Tibial nerve (tissue), 4 donors: ENCODE measurements around the gene NEGR1.

Experiments used
- EP300 ChIP-seq, 2 donors: sonication (generic); formaldehyde crosslinking; IDR thresholded peaks; one replicate each; pipeline ENCODE4 v1.6.1; 2017; ENCODE audit warnings: antibody characterized with exemption in 2 of 2, mild to moderate bottlenecking in 1 of 2
- POLR2A ChIP-seq, 2 donors: fragments of 450-650 bp; IDR thresholded peaks; one replicate each; pipeline ENCODE4 v1.6.1; 2017; ENCODE audit warnings: antibody characterized with exemption in 2 of 2, mild to moderate bottlenecking in 2 of 2, moderate library complexity in 2 of 2
- TF ChIP-seq, protein P1 (sequence below), 5 experiments: fragments of 200-600 bp in 3 of 5; fragments of 450-650 bp in 2 of 5; sonication (generic) in 3 of 5; IDR thresholded peaks; one replicate each; pipeline ENCODE4 v1.5.1; 2016 to 2019; ENCODE audit warnings: antibody characterized with exemption in 5 of 5, mild to moderate bottlenecking in 3 of 5, moderate library complexity in 2 of 5

DNA sequence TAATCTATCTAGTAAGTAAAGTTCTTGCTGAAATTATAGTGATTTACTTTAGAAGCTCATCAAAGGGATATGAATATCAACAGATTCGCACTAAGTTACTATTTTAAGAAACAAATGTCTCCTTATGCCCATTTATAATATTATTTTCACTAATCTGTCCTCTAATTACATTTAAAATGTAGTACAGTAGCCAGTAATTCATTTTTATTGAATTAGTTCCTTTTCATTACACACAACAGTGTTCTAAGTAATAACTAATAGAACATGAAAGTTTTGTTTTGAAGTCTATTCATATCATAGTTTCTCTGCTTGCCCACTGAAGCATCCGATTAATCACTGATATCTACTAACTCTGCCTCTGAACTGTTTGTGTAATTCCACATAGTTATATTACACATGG lies 225.8 kb downstream of the NEGR1 start:
- TF ChIP-seq, protein P1, sequence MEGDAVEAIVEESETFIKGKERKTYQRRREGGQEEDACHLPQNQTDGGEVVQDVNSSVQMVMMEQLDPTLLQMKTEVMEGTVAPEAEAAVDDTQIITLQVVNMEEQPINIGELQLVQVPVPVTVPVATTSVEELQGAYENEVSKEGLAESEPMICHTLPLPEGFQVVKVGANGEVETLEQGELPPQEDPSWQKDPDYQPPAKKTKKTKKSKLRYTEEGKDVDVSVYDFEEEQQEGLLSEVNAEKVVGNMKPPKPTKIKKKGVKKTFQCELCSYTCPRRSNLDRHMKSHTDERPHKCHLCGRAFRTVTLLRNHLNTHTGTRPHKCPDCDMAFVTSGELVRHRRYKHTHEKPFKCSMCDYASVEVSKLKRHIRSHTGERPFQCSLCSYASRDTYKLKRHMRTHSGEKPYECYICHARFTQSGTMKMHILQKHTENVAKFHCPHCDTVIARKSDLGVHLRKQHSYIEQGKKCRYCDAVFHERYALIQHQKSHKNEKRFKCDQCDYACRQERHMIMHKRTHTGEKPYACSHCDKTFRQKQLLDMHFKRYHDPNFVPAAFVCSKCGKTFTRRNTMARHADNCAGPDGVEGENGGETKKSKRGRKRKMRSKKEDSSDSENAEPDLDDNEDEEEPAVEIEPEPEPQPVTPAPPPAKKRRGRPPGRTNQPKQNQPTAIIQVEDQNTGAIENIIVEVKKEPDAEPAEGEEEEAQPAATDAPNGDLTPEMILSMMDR (IDR thresholded peaks at IDR 0.05): no peak
- TF ChIP-seq EP300 (IDR thresholded peaks at IDR 0.05): no peak
- TF ChIP-seq POLR2A (IDR thresholded peaks at IDR 0.05): no peak
